CD4-positive, alpha-beta T cell treated with Interleukin-21 for 1 hour (primary cell): ENCODE results near the gene KDM4B.
A peak's percentile ranks its signal among the peaks of the same experiment; 100 is the strongest.

ENCODE experiments used
- DNase-seq: peaks from one replicate; pipeline ENCODE4 v3.0.0-alpha.2; 2020

Gene KDM4B

GRCh38 chr19:5141850-5142724 is 173.2 kb downstream of the KDM4B start:
- no peak for DNase-seq

GRCh38 chr19:5142725-5143097 is 173.8 kb downstream of the KDM4B start:
- DNase-seq, result no peak

GRCh38 chr19:5143471-5144411 is 174.8 kb downstream of the KDM4B start:
- no peak for DNase-seq

GRCh38 chr19:5144545-5145179 is 175.7 kb downstream of the KDM4B start:
- DNase-seq, result no peak

- no peak for DNase-seq
Measured at GRCh38 chr19:5145521-5146511, 176.9 kb downstream of the KDM4B start.

- no peak for DNase-seq
Measured at GRCh38 chr19:5147074-5147977, 178.4 kb downstream of the KDM4B start.

GRCh38 chr19:5147978-5148793 is 179.3 kb downstream of the KDM4B start:
- no peak for DNase-seq

GRCh38 chr19:5148794-5149190 is 179.9 kb downstream of the KDM4B start:
- no peak for DNase-seq

- DNase-seq, result no peak
Measured at GRCh38 chr19:5149508-5149907, 180.6 kb downstream of the KDM4B start.

GRCh38 chr19:5149932-5150901 is 181.3 kb downstream of the KDM4B start:
- DNase-seq, result no peak

GRCh38 chr19:5150902-5151741 is 182.2 kb downstream of the KDM4B start:
- no peak for DNase-seq

- DNase-seq, result no peak
Measured at GRCh38 chr19:5152013-5152763, 183.3 kb downstream of the KDM4B start.

- DNase-seq, result no peak
Measured at GRCh38 chr19:5152767-5153532, 184.0 kb downstream of the KDM4B start.

- no peak for DNase-seq
Measured at GRCh38 chr19:5153601-5154128, 184.8 kb downstream of the KDM4B start.

GRCh38 chr19:5154129-5154798 is 185.4 kb downstream of the KDM4B start:
- DNase-seq, result peak; percentile 37
